CD4-positive, alpha-beta memory T cell (primary cell): ENCODE measurements around the gene KRT75. TPM values are rescaled to one million over a fixed set of nuclear protein-coding genes. Genes with fewer than 3 reads are reported as not detected.

Source experiments
- CTCF ChIA-PET: fragments of 350-600 bp; sonication (Branson Sonifier 250); formaldehyde crosslinking; loops from one replicate; lab custom pipeline; 2021; ENCODE audit warnings: inconsistent platforms; ENCODE audit not compliant: partially characterized antibody; lab: Charles Lee
- POLR2A ChIA-PET: fragments of 350-600 bp; sonication (Branson Sonifier 250); formaldehyde crosslinking; loops from one replicate; lab custom pipeline; 2021; ENCODE audit not compliant: partially characterized antibody; lab: Charles Lee
- DNase-seq, 5 donors: peaks; one replicate each; pipeline versions ENCODE4 v3.0.0 to v3.0.0-alpha.2; 2020 to 2022; ENCODE audit warnings: mixed read lengths in 1 of 5
- H3K27ac ChIP-seq: one replicate; pipeline ENCODE4 v1.7.0; 2013; ENCODE audit warnings: low read depth, low read length
- H3K27me3 ChIP-seq: 2 replicates; pipeline ENCODE4 v1.7.0; 2013; ENCODE audit warnings: mild to moderate bottlenecking, low read length, moderate library complexity; ENCODE audit not compliant: insufficient read depth
- H3K36me3 ChIP-seq: 2 replicates; pipeline ENCODE4 v1.7.0; 2013; ENCODE audit warnings: mild to moderate bottlenecking, low read length, moderate library complexity; ENCODE audit not compliant: insufficient read depth
- H3K4me1 ChIP-seq: 2 replicates; pipeline ENCODE4 v1.7.0; 2013; ENCODE audit warnings: mild to moderate bottlenecking, low read length, moderate library complexity; ENCODE audit not compliant: insufficient read depth
- H3K4me3 ChIP-seq, 2 donors: one replicate each; pipeline ENCODE4 v1.7.0; 2013; ENCODE audit warnings: low read length in 2 of 2, mild to moderate bottlenecking in 1 of 2
- H3K9me3 ChIP-seq, 2 donors: one replicate each; pipeline ENCODE4 v1.7.0; 2013; ENCODE audit warnings: low read length in 2 of 2, control low read depth in 1 of 2; ENCODE audit not compliant: control insufficient read depth in 1 of 2
- H3K27ac Mint-ChIP-seq, 7 donors: one replicate each; pipeline ENCODE4 v1.8.0; 2020 to 2021; ENCODE audit warnings: mixed read lengths in 7 of 7, mild to moderate bottlenecking in 6 of 7, inconsistent platforms in 3 of 7, moderate library complexity in 3 of 7
- H3K27me3 Mint-ChIP-seq, 2 donors: one replicate each; pipeline ENCODE4 v1.8.0; 2020 to 2021; ENCODE audit warnings: mixed read lengths in 2 of 2
- H3K36me3 Mint-ChIP-seq, 2 donors: one replicate each; pipeline ENCODE4 v1.8.0; 2020 to 2021; ENCODE audit warnings: mixed read lengths in 2 of 2, inconsistent platforms in 1 of 2, mild to moderate bottlenecking in 1 of 2
- H3K4me1 Mint-ChIP-seq, 4 donors: one replicate each; pipeline ENCODE4 v1.8.0; 2020 to 2021; ENCODE audit warnings: mixed read lengths in 4 of 4, mild to moderate bottlenecking in 1 of 4
- H3K4me3 Mint-ChIP-seq, 8 donors: one replicate each; pipeline ENCODE4 v1.8.0; 2020 to 2021; ENCODE audit warnings: mixed read lengths in 8 of 8, mild to moderate bottlenecking in 7 of 8, moderate library complexity in 6 of 8, inconsistent platforms in 3 of 8
- H3K9me3 Mint-ChIP-seq, 8 donors: one replicate each; pipeline ENCODE4 v1.8.0; 2020 to 2021; ENCODE audit warnings: mixed read lengths in 8 of 8, mild to moderate bottlenecking in 5 of 8, inconsistent platforms in 3 of 8, moderate library complexity in 1 of 8
- intact Hi-C: fragments of 100-400 bp; cut with micrococcal nuclease; formaldehyde crosslinking; loops from one replicate; pipeline ENCODE4 v1.15.1; 2023
- polyA plus RNA-seq, 2 donors: library from polyadenylated mRNA; unstranded; fragments of 300-500 nt; fragmentation: Illumina TruSeq; gene quantifications; one replicate each; pipeline ENCODE4 v1.2.3, GENCODE V29; 2021
- total RNA-seq, 2 experiments: library from RNA; stranded (reverse); gene quantifications; one replicate each; pipeline ENCODE4 v1.2.3, GENCODE V29; 2021

The KRT75 gene
- total and polyA plus RNA-seq, 4 experiments from 2014 or later, result not detected

DNA sequence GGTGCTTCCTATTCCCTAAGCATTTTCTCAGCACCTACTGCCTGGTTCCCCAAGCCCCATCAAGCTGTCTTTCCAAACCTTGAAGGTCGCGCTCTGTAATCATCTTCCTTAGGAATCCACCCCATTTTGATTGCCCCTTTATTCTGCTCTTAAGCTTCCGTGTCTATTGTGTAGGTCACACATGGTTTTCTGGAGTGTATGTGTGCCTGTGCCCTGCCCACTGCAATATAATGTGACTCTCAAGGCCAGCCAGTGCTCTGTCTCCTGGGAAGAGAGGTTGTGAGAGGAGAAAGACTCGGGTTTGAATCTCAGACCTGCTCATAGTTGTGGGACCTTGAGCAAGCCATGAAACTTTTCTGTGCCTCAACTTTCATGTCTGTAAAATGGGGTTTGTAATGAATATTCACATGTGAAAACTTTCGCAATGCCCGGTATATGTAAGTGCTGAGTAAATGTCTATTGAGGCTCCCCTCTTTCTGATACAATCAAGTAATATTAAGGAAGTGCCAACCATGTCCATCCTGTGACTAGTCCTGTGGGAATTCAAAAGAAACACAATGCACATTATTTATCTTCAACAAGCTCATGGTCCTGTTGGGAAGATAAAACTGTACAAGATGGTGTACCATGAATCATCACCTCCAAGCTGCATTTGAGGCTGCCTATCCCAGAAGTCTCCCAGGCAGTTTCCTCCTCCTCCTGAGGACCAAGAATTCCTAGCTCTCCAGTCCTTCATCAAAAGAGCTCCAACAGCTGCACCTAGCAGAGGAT lies 774 bp upstream of the KRT75 start:
- no peaks in the 10 kb centered on the region for H3K4me1 ChIP-seq
- intact Hi-C loops, result no loop called here
- H3K27ac Mint-ChIP-seq, result no peak overlapping the region
- H3K27me3 Mint-ChIP-seq, result peaks cover 15 to 38% of the 10 kb centered on the region in 2 donors
- no peak overlapping the region for H3K4me3 ChIP-seq
- no peaks in the 10 kb centered on the region for H3K36me3 ChIP-seq
- no peak for DNase-seq
- peaks cover 4% of the 10 kb centered on the region for H3K27me3 ChIP-seq
- POLR2A ChIA-PET, result no interaction called here
- CTCF ChIA-PET, result no interaction called here
- no peaks in the 10 kb centered on the region for H3K9me3 ChIP-seq
- peaks cover 0 to 4% (median 0%) of the 10 kb centered on the region in 8 donors for H3K9me3 Mint-ChIP-seq
- H3K4me3 Mint-ChIP-seq, result no peak overlapping the region
- no peaks in the 10 kb centered on the region for H3K36me3 Mint-ChIP-seq
- H3K27ac ChIP-seq, result no peak overlapping the region
- H3K4me1 Mint-ChIP-seq, result no peaks in the 10 kb centered on the region

DNA sequence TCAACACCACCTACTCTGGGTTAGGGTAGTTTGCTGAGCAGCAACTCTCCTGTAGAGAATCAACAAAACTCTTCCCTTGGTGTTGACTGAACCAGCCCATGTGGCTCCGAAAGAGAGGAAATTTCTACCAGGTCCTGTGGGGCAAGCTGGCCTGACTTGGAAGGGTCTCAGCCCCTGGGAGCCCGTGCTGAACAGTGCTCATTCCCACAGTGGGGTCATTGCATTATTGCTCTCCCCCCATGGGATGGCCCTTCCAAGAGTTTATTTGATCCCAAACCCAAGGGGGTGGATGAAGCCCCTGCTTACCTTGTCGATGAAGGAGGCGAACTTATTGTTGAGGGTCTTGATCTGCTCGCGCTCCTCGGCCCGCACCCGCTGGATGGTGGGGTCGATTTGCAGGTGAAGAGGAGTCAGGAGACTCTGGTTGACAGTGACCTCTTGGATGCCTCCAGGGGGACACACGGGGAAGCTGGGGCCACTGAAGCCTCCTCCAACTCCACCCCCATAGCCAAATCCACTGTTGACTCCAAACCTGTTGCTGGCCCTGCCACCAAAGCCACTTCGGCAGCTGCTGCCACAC lies 580 bp downstream of the KRT75 start:
- no peak overlapping the region for H3K4me3 ChIP-seq
- H3K9me3 ChIP-seq, result no peaks in the 10 kb centered on the region
- CTCF ChIA-PET, result no interaction called here
- no peaks in the 10 kb centered on the region for H3K36me3 Mint-ChIP-seq
- peaks cover 14 to 42% of the 10 kb centered on the region in 2 donors for H3K27me3 Mint-ChIP-seq
- POLR2A ChIA-PET, result no interaction called here
- H3K27me3 ChIP-seq, result peaks cover 4% of the 10 kb centered on the region
- no peaks in the 10 kb centered on the region for H3K36me3 ChIP-seq
- intact Hi-C loops, result no loop called here
- H3K4me3 Mint-ChIP-seq, result no peak overlapping the region
- no peaks in the 10 kb centered on the region for H3K4me1 ChIP-seq
- no peak overlapping the region for H3K27ac Mint-ChIP-seq
- H3K27ac ChIP-seq, result no peak overlapping the region
- peaks cover 0 to 4% (median 0%) of the 10 kb centered on the region in 8 donors for H3K9me3 Mint-ChIP-seq
- no peaks in the 10 kb centered on the region for H3K4me1 Mint-ChIP-seq
- no peak for DNase-seq

DNA sequence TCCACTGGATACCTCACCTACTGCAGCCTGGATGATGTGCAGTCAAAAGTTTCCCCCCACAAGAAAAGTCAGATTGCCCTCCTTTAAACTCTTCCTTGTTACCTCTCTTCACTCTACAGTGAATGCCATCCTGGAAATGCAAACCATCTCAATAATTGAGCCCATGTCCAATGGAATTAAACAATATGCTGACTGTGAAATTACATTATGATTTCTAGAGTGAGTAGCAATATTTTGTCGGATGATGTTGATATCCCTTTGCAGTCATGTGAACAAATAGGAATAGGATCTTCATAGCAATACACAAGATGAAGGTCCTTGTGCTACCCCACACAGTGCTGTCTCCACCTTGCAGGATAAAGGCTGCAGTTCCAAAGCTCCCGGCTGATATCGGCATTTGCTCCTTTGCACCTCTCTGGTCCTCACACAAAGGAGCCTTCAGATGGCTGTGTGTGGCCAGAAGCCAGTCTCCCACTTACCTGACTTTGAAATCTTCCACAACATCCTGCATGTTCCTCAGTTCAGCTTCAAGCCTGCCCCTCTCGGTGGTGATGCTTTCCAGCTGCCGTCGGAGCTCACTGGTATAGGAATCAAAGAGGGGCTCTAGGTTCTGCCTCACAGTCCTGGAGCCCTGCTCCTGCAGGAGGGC lies 1.5 kb downstream of the KRT75 start:
- Histone ChIP-seq H3K36me3 (no peaks in the 10 kb centered on the region), H3K9me3 (no peaks in the 10 kb centered on the region), H3K27me3 (peaks cover 4% of the 10 kb centered on the region), H3K4me3 (no peak overlapping the region), H3K27ac (no peak overlapping the region), H3K4me1 (no peaks in the 10 kb centered on the region)
- no peaks in the 10 kb centered on the region for H3K4me1 Mint-ChIP-seq
- POLR2A ChIA-PET, result no interaction called here
- H3K36me3 Mint-ChIP-seq, result no peaks in the 10 kb centered on the region
- H3K9me3 Mint-ChIP-seq, result peaks cover 0 to 4% (median 0%) of the 10 kb centered on the region in 8 donors
- CTCF ChIA-PET, result no interaction called here
- DNase-seq, result no peak
- peaks cover 13 to 42% of the 10 kb centered on the region in 2 donors for H3K27me3 Mint-ChIP-seq
- no peak overlapping the region for H3K4me3 Mint-ChIP-seq
- H3K27ac Mint-ChIP-seq, result no peak overlapping the region
- intact Hi-C loops, result no loop called here

DNA sequence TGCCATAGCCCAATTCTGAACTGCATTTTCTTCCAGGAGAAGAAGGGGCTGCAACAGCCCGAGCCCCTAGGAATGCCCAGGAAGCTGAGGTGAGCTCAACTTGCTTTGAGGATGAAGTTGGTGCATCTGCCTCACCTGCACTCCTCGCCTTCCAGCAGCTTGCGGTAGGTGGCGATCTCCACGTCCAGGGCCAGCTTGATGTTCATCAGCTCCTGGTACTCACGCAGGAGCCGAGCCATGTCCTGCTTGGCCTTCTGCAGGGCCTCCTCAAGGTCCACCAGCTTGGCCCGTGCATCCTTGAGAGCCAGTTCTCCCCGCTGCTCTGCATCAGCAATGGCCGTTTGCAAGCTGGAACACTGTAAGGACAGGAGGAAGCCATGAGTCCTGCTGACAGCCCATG lies 6.0 kb downstream of the KRT75 start:
- intact Hi-C loops, result no loop called here

DNA sequence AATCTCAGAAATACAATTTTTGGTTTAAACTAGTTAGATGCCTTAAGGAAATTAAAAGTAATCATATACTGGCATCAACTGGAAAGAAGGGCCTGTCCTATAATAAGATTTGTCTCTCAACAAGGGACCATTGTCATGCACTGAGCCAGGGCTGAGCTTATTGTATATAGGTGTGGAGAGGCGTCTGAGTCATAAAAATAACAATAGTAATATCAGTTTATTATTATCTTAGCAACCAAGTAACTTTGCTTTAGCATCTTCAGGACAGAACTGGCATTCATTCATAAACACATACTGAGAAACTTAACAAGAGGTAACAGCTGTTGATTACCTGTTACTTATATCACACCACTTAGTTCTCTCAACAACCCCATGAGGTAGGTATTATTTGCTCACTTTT lies 7.1 kb downstream of the KRT75 start:
- CTCF ChIA-PET, result interaction anchor here (1.5 kb wide), 1 partner anchor 99 kb away, joined by 3 read pairs; no protein-coding TSS in a partner anchor
- intact Hi-C loops, result no loop called here

More for the DNA sequence above, 6.0 kb downstream of the KRT75 start:
- H3K9me3 ChIP-seq, result no peaks in the 10 kb centered on the region
- CTCF ChIA-PET, result interaction anchor here (1.5 kb wide), 1 partner anchor 100 kb away, joined by 3 read pairs; no protein-coding TSS in a partner anchor
- no peaks in the 10 kb centered on the region for H3K9me3 Mint-ChIP-seq
- no peak overlapping the region for H3K4me3 Mint-ChIP-seq
- no peak overlapping the region for H3K27ac Mint-ChIP-seq
- no peaks in the 10 kb centered on the region for H3K36me3 ChIP-seq
- H3K27me3 Mint-ChIP-seq, result peaks cover 8 to 30% of the 10 kb centered on the region in 2 donors
- H3K27me3 ChIP-seq, result peaks cover 4% of the 10 kb centered on the region
- H3K4me3 ChIP-seq, result no peak overlapping the region
- no peaks in the 10 kb centered on the region for H3K4me1 Mint-ChIP-seq
- H3K27ac ChIP-seq, result no peak overlapping the region
- no peak for DNase-seq
- H3K36me3 Mint-ChIP-seq, result no peaks in the 10 kb centered on the region
- H3K4me1 ChIP-seq, result no peaks in the 10 kb centered on the region
- POLR2A ChIA-PET, result no interaction called here

DNA sequence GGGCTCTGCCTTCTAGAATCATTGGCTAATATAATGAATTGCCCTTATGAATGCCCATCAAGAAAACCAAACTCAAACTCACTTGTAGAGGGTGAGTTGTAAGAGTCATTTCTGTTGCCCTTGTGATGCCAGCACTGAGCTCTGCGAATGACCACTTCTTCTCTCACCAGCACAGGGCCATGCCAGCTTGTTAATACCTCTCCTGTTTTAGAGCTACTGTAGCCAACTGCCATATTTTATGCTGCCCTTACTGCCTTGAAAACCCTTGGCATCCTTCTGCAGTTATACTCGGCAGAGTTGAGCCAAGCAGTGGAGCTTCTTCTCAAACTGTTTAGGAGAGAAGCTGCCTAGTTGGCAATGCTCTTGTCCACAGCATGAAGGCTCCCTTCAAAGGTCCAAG lies 8.1 kb downstream of the KRT75 start:
- intact Hi-C loops, result no loop called here
- Histone ChIP-seq H3K4me3 (no peak overlapping the region), H3K9me3 (no peaks in the 10 kb centered on the region), H3K27me3 (no peaks in the 10 kb centered on the region), H3K4me1 (no peaks in the 10 kb centered on the region), H3K27ac (no peak overlapping the region), H3K36me3 (no peaks in the 10 kb centered on the region)
- POLR2A ChIA-PET, result no interaction called here
- H3K36me3 Mint-ChIP-seq, result no peaks in the 10 kb centered on the region
- no peaks in the 10 kb centered on the region for H3K9me3 Mint-ChIP-seq
- H3K4me1 Mint-ChIP-seq, result no peaks in the 10 kb centered on the region
- H3K27me3 Mint-ChIP-seq, result peaks cover 15 to 29% of the 10 kb centered on the region in 2 donors
- CTCF ChIA-PET, result no interaction called here
- H3K27ac Mint-ChIP-seq, result no peak overlapping the region
- no peak overlapping the region for H3K4me3 Mint-ChIP-seq
- no peak for DNase-seq

More for the DNA sequence above, 7.1 kb downstream of the KRT75 start:
- no peak for DNase-seq
- no peaks in the 10 kb centered on the region for H3K27me3 ChIP-seq
- H3K27ac ChIP-seq, result no peak overlapping the region
- Mint-ChIP-seq H3K9me3 (no peaks in the 10 kb centered on the region), H3K27me3 (peaks cover 11 to 24% of the 10 kb centered on the region in 2 donors), H3K36me3 (no peaks in the 10 kb centered on the region), H3K4me1 (no peaks in the 10 kb centered on the region), H3K27ac (no peak overlapping the region), H3K4me3 (no peak overlapping the region)
- no peaks in the 10 kb centered on the region for H3K4me1 ChIP-seq
- H3K4me3 ChIP-seq, result no peak overlapping the region
- no peaks in the 10 kb centered on the region for H3K9me3 ChIP-seq
- H3K36me3 ChIP-seq, result no peaks in the 10 kb centered on the region
- POLR2A ChIA-PET, result no interaction called here

DNA sequence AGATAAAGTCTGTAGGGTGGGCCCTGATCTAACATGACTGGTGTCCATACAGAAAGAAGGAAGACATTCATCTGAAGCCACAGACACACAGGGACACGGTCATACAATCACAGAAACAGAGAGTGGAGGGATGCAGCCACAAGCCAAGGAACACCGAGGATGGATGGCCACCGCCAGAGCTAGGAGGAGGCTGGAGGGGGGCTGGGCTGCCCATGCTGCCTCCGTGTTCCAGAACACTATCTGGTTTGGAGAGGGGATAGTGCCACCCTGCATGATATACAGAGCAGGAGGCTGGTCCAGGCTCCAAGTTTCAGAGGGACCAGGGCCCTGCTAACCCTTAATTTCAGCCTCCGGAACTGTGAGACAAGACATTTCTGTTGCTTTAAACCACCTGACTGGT lies 8.7 kb downstream of the KRT75 start:
- H3K36me3 Mint-ChIP-seq, result no peaks in the 10 kb centered on the region
- Histone ChIP-seq H3K27ac (no peak overlapping the region), H3K4me3 (no peak overlapping the region), H3K27me3 (no peaks in the 10 kb centered on the region), H3K9me3 (no peaks in the 10 kb centered on the region), H3K36me3 (no peaks in the 10 kb centered on the region), H3K4me1 (no peaks in the 10 kb centered on the region)
- ChIA-PET POLR2A (no interaction called here), CTCF (no interaction called here)
- no peak overlapping the region for H3K27ac Mint-ChIP-seq
- intact Hi-C loops, result no loop called here
- peaks cover 15 to 30% of the 10 kb centered on the region in 2 donors for H3K27me3 Mint-ChIP-seq
- no peak for DNase-seq
- H3K4me3 Mint-ChIP-seq, result no peak overlapping the region
- no peaks in the 10 kb centered on the region for H3K9me3 Mint-ChIP-seq
- no peaks in the 10 kb centered on the region for H3K4me1 Mint-ChIP-seq
